Left hindlimb (tissue), 1 donor: ENCODE measurements around the gene DDAH1.

Source experiments
- DNase-seq: peaks from one replicate; pipeline ENCODE4 v3.0.0-alpha.2; 2018

The DDAH1 gene

GRCh38 chr1:85295654-85296053, 169.3 kb downstream of the DDAH1 start:
- DNase-seq: no peak

GRCh38 chr1:85295006-85295431, 169.9 kb downstream of the DDAH1 start:
- DNase-seq: no peak

GRCh38 chr1:85290826-85291225, 174.1 kb downstream of the DDAH1 start:
- no peak for DNase-seq

- no peak for DNase-seq
Measured at GRCh38 chr1:85289848-85290335, 175.1 kb downstream of the DDAH1 start.

GRCh38 chr1:85289207-85289847, 175.6 kb downstream of the DDAH1 start:
- no peak for DNase-seq

- no peak for DNase-seq
Measured at GRCh38 chr1:85284202-85284601, 180.8 kb downstream of the DDAH1 start.

GRCh38 chr1:85283475-85284199, 181.3 kb downstream of the DDAH1 start:
- no peak for DNase-seq

- no peak for DNase-seq
Measured at GRCh38 chr1:85282424-85282823, 182.5 kb downstream of the DDAH1 start.

GRCh38 chr1:85280636-85281035, 184.3 kb downstream of the DDAH1 start:
- DNase-seq: no peak

GRCh38 chr1:85279458-85280080, 185.4 kb downstream of the DDAH1 start:
- DNase-seq: no peak

GRCh38 chr1:85278853-85279314, 186.1 kb downstream of the DDAH1 start:
- DNase-seq: no peak

- DNase-seq: no peak
Measured at GRCh38 chr1:85277802-85278201, 187.2 kb downstream of the DDAH1 start.

GRCh38 chr1:85276978-85277639, 187.8 kb downstream of the DDAH1 start:
- no peak for DNase-seq

- peak; percentile 99 for DNase-seq
Measured at GRCh38 chr1:85276215-85276977, 188.6 kb downstream of the DDAH1 start, which contains the start of gene BCL10. Gene BCL10 (minus strand): TSS chr1:85276632. CDS start chr1:85276352, 280 bp downstream.

GRCh38 chr1:85275701-85276214, 189.2 kb downstream of the DDAH1 start:
- no peak for DNase-seq

- no peak for DNase-seq
Measured at GRCh38 chr1:85274969-85275453, 189.9 kb downstream of the DDAH1 start.

- no peak for DNase-seq
Measured at GRCh38 chr1:85273397-85273796, 191.6 kb downstream of the DDAH1 start.

GRCh38 chr1:85268801-85269585, 196.0 kb downstream of the DDAH1 start:
- DNase-seq: no peak
